ENCODE measurements around the gene BCAR1.

DNA sequence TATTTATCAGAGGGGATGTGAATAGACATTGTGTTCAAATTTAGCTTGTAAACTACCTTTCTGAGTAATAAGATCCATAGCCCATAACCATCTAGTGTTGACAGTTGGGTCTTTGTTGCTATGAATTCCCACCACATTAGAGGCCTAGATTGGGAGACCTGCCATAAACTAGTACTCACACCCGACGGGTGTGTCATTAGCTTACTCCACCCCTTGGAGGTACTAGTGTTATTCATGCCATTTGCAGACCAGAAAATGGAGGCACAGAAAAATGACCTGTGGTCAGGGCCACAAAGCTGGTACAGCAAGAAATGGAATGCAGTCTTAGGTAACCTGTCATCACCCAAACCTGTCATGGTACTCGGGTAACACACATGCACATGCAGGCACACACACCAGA lies 41.3 kb upstream of the BCAR1 start:
- no peak for TF ChIP-seq CBFB (IDR thresholded peaks at IDR 0.05; ENCODE audit: low read depth)
- no peak for TF ChIP-seq ZBTB33 (IDR thresholded peaks at IDR 0.05)
- no peak for TF ChIP-seq TAF1 (IDR thresholded peaks at IDR 0.05; ENCODE audit: borderline replicate concordance, low read depth, low read length)
- no peak for TF ChIP-seq RCOR1 (conservative IDR thresholded peaks at IDR 0.05; ENCODE audit: low read depth, low read length)
- TF ChIP-seq, protein P1, sequence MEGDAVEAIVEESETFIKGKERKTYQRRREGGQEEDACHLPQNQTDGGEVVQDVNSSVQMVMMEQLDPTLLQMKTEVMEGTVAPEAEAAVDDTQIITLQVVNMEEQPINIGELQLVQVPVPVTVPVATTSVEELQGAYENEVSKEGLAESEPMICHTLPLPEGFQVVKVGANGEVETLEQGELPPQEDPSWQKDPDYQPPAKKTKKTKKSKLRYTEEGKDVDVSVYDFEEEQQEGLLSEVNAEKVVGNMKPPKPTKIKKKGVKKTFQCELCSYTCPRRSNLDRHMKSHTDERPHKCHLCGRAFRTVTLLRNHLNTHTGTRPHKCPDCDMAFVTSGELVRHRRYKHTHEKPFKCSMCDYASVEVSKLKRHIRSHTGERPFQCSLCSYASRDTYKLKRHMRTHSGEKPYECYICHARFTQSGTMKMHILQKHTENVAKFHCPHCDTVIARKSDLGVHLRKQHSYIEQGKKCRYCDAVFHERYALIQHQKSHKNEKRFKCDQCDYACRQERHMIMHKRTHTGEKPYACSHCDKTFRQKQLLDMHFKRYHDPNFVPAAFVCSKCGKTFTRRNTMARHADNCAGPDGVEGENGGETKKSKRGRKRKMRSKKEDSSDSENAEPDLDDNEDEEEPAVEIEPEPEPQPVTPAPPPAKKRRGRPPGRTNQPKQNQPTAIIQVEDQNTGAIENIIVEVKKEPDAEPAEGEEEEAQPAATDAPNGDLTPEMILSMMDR (IDR thresholded peaks at IDR 0.05 in 2 of 3, conservative IDR thresholded peaks at IDR 0.05 in 1 of 3; ENCODE audit: control insufficient read depth in 2 of 3, extremely low read depth in 1 of 3, insufficient read depth in 1 of 3, low read depth in 3 of 3, low read length in 3 of 3): no peak
